ENCODE results near the gene CENPK. TPM values are rescaled to one million over a fixed set of nuclear protein-coding genes. Genes with fewer than 3 reads are reported as not detected.

CENPK gene
- total and polyA plus RNA-seq, 2 of the 8 experiments (the other 6 are each of a cell fraction or from before 2014, with no cell fraction given) = 13.3 to 50.9 TPM

DNA sequence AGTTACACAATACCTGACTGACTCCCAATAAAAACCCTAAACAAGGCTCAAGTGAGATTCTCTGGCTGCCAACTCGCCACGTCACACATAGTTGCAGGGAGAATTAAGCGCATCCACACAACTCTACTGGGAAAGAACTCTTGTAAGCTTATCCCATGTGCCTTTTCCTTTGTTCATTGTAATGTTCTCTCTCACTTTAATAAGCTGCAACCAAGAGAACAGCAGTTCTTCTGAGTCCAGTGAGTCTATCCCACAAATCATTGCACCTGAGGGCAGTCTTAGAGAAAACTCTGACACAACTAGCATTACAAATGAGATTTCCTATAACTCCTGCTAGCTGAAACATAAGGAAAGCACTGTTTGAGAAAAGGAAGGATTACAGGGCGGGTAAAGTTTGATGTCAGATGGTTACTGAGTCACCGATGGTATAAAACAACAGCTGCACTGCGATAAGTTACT lies 27.4 kb downstream of the CENPK start:
- CTCF ChIA-PET (ENCODE audit: partially characterized antibody) = interaction anchor here (1.2 kb wide), 1 partner anchor 21 kb away, joined by 5 read pairs; no protein-coding TSS in a partner anchor
- WGBS, 2 experiments (ENCODE audit: extremely low coverage in 1 of 2, insufficient coverage in 1 of 2, insufficient read length in 1 of 2, insufficient replicate concordance in 2 of 2, low coverage in 1 of 2, low lambda C conversion rate in 2 of 2, missing lambda C conversion rate in 1 of 2) = 92% methylated on average over 6 of the region's 6 CpGs; no CpG with 5 or more reads in 1 of the 2 experiments
- TF ChIP-seq RXRA (IDR thresholded peaks at IDR 0.05; ENCODE audit: insufficient read depth, low read depth, low read length) = no peak
- TF ChIP-seq, protein P1, sequence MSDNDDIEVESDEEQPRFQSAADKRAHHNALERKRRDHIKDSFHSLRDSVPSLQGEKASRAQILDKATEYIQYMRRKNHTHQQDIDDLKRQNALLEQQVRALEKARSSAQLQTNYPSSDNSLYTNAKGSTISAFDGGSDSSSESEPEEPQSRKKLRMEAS (IDR thresholded peaks at IDR 0.05) = no peak
- no peak for TF ChIP-seq SAP30 (IDR thresholded peaks at IDR 0.05; ENCODE audit: insufficient read depth, insufficient replicate concordance, low read length)
- TF ChIP-seq EP300 (IDR thresholded peaks at IDR 0.05; ENCODE audit: borderline replicate concordance in 1 of 2, low read depth in 2 of 2, low read length in 2 of 2) = no peak
- TF ChIP-seq HDAC6 (IDR thresholded peaks at IDR 0.05; ENCODE audit: low read depth, low read length) = no peak
- TF ChIP-seq SP4 (IDR thresholded peaks at IDR 0.05; ENCODE audit: low read length) = no peak
- TF ChIP-seq TAF1 (IDR thresholded peaks at IDR 0.05; ENCODE audit: low read depth, low read length) = no peak
- TF ChIP-seq GABPA (IDR thresholded peaks at IDR 0.05; ENCODE audit: borderline replicate concordance, insufficient read depth, low read length) = no peak
- no peak for TF ChIP-seq RNF2 (IDR thresholded peaks at IDR 0.05; ENCODE audit: borderline replicate concordance, low read depth, low read length, missing control alignments, poor library complexity, severe bottlenecking)

More for the DNA sequence above, 27.4 kb downstream of the CENPK start:
- Histone ChIP-seq H2BK20ac (ENCODE audit: low read length) (no peak overlapping the region), H3K79me1 (ENCODE audit: low read depth, low read length) (no peaks in the 10 kb centered on the region), H2BK12ac (ENCODE audit: low read depth, low read length) (no peak overlapping the region), H2BK5ac (ENCODE audit: low read depth, low read length) (no peak overlapping the region), H3K18ac (ENCODE audit: extremely low read depth, low read length) (no peak overlapping the region), H4K8ac (ENCODE audit: extremely low read depth, insufficient read depth, low read length) (no peak overlapping the region), H3K4me1 (replicated peaks in 1 of 4; ENCODE audit: control insufficient read depth in 3 of 4, insufficient read depth in 4 of 4, low read length in 3 of 4) (no peaks in the 10 kb centered on the region), H3K23ac (ENCODE audit: insufficient read length) (no peak overlapping the region), H2AK5ac (ENCODE audit: low read depth, low read length) (no peak overlapping the region), H3K27me3 (replicated peaks in 1 of 4; ENCODE audit: control insufficient read depth in 3 of 4, extremely low read depth in 1 of 4, insufficient read depth in 3 of 4, low read length in 3 of 4) (no peaks in the 10 kb centered on the region), H3K36me3 (ENCODE audit: control insufficient read depth in 2 of 4, insufficient read depth in 4 of 4, low read length in 3 of 4) (peaks cover 0 to 16% (median 5%) of the 10 kb centered on the region in 4 experiments; a peak in 3 of 8 replicates), H3K27ac (ENCODE audit: low read depth, low read length) (no peak overlapping the region), H4K5ac (ENCODE audit: insufficient read length, low read depth, low read length) (no peak overlapping the region), H4K91ac (replicated peaks; ENCODE audit: insufficient read length, low read length) (no peak overlapping the region), H3K4me3 (ENCODE audit: extremely low read depth in 1 of 4, insufficient read depth in 2 of 4, low read depth in 3 of 4, low read length in 4 of 4) (no peak overlapping the region), H3K23me2 (ENCODE audit: low read depth, low read length) (no peaks in the 10 kb centered on the region), H4K20me1 (replicated peaks in 1 of 2; ENCODE audit: control insufficient read depth in 1 of 2, insufficient read depth in 2 of 2, low read length in 2 of 2) (peaks cover 0 to 3% of the 10 kb centered on the region in 2 experiments), H3K14ac (ENCODE audit: insufficient read length) (no peak overlapping the region), H2BK120ac (replicated peaks; ENCODE audit: low read depth, low read length) (no peak overlapping the region), H3K4ac (replicated peaks; ENCODE audit: insufficient read length, low read depth, low read length) (no peak overlapping the region), H2AFZ (ENCODE audit: low read length) (no peak overlapping the region), H3K4me2 (ENCODE audit: insufficient read depth in 1 of 2, low read depth in 2 of 2, low read length in 2 of 2) (no peak overlapping the region), H3K9ac (replicated peaks in 1 of 4; ENCODE audit: extremely low read depth in 1 of 4, low read depth in 3 of 4, low read length in 3 of 4) (no peak overlapping the region; a peak in 1 of 7 replicates), H3K9me3 (ENCODE audit: insufficient read depth in 2 of 2, low read depth in 1 of 2, low read length in 1 of 2) (no peaks in the 10 kb centered on the region), H3K56ac (replicated peaks; ENCODE audit: insufficient read length, low read depth, low read length) (no peak overlapping the region), H3K79me2 (ENCODE audit: control insufficient read depth in 1 of 2, insufficient read depth in 2 of 2, low read length in 2 of 2) (no peaks in the 10 kb centered on the region), H2BK15ac (ENCODE audit: low read length) (no peak overlapping the region)
- DNase-seq (ENCODE audit: low read depth in 1 of 2, low spot score in 2 of 2) (no peak), FAIRE-seq (no peak)
- POLR2A ChIA-PET (ENCODE audit: partially characterized antibody) = interaction anchor here (0.8 to 1.3 kb wide), 4 partner anchors 10 to 27 kb away, joined by 3 to 4 read pairs (median 3); partner anchors contain the start of genes CENPK and PPWD1

Measured in H1 (cell line).